GM23338 (cell line): Measurements from ENCODE around the gene CCL21.

Experiments
- CREB1 ChIP-seq: fragments of 250-450 bp; sonication (Bioruptor Pico); IDR thresholded peaks from 2 replicates; pipeline ENCODE4 v1.5.0; 2020; ENCODE audit warnings: low read depth, mild to moderate bottlenecking, moderate library complexity
- CTCF ChIP-seq, 2 experiments: fragments of 200-600 bp in 1 of 2; sonication (generic) in 1 of 2; conservative IDR thresholded peaks; 2 replicates each; pipeline versions ENCODE4 v1.5.1 to v1.6.1; 2016 to 2017; ENCODE audit warnings: antibody characterized with exemption in 2 of 2, low read depth in 2 of 2, mild to moderate bottlenecking in 2 of 2, moderate library complexity in 1 of 2
- ETS1 ChIP-seq: IDR thresholded peaks from 2 replicates; pipeline ENCODE4 v1.6.1; 2016; ENCODE audit warnings: antibody characterized with exemption
- EZH2 ChIP-seq: fragments of 200-600 bp; sonication (generic); IDR thresholded peaks from one replicate; pipeline ENCODE4 v1.8.0; 2017; ENCODE audit warnings: antibody characterized with exemption, mild to moderate bottlenecking, low read depth; ENCODE audit not compliant: unreplicated experiment
- EZH2phosphoT487 ChIP-seq: fragments of 200-600 bp; sonication (generic); IDR thresholded peaks from one replicate; pipeline ENCODE4 v1.8.1; 2018; ENCODE audit warnings: antibody characterized with exemption; ENCODE audit not compliant: unreplicated experiment
- JUNB ChIP-seq: IDR thresholded peaks from one replicate; pipeline ENCODE4 v1.6.1; 2016; ENCODE audit warnings: antibody characterized with exemption; ENCODE audit not compliant: unreplicated experiment
- NANOG ChIP-seq: IDR thresholded peaks from 2 replicates; pipeline ENCODE4 v1.6.1; 2016; ENCODE audit warnings: antibody characterized with exemption, borderline replicate concordance
- POLR2AphosphoS5 ChIP-seq: IDR thresholded peaks from 2 replicates; pipeline ENCODE4 v1.6.1; 2016; ENCODE audit warnings: antibody characterized with exemption, low read depth
- REST ChIP-seq: IDR thresholded peaks from one replicate; pipeline ENCODE4 v1.6.1; 2018; ENCODE audit warnings: antibody characterized with exemption; ENCODE audit not compliant: unreplicated experiment
- STAT1 ChIP-seq: IDR thresholded peaks from one replicate; pipeline ENCODE4 v1.6.1; 2016; ENCODE audit warnings: antibody characterized with exemption; ENCODE audit not compliant: unreplicated experiment
- ZNF114 ChIP-seq: fragments of 250-450 bp; sonication (Bioruptor Pico); IDR thresholded peaks from 2 replicates; pipeline ENCODE4 v1.5.0; 2020; ENCODE audit warnings: mild to moderate bottlenecking, moderate library complexity
- ZNF331 ChIP-seq: fragments of 250-450 bp; sonication (Bioruptor Pico); IDR thresholded peaks from 2 replicates; pipeline ENCODE4 v1.5.0; 2020; ENCODE audit warnings: low read depth, mild to moderate bottlenecking, moderate library complexity
- ZNF462 ChIP-seq: fragments of 250-450 bp; sonication (Bioruptor Pico); IDR thresholded peaks from 2 replicates; pipeline ENCODE4 v1.5.0; 2020; ENCODE audit warnings: mild to moderate bottlenecking, moderate library complexity

GRCh38 chr9:34693560-34693959 is 16.4 kb downstream of the CCL21 start:
- no peak for TF ChIP-seq CTCF (conservative IDR thresholded peaks at IDR 0.05; ENCODE audit: low read depth in 2 of 2)
- no peak for TF ChIP-seq REST
- no peak for TF ChIP-seq EZH2phosphoT487
- TF ChIP-seq CREB1 (CRISPR knock-in tag) = no peak
- no peak for TF ChIP-seq POLR2AphosphoS5
- no peak for TF ChIP-seq EZH2
- no peak for TF ChIP-seq JUNB
- TF ChIP-seq ETS1 = no peak
- TF ChIP-seq ZNF331 (CRISPR knock-in tag) = no peak
- TF ChIP-seq NANOG = no peak
- TF ChIP-seq STAT1 = no peak
- no peak for TF ChIP-seq ZNF462 (CRISPR knock-in tag)
- TF ChIP-seq ZNF114 = no peak
